Bronchial epithelial cell (primary cell): ENCODE measurements around the gene FGF7. TPM values are rescaled to one million over a fixed set of nuclear protein-coding genes. Genes with fewer than 3 reads are reported as not detected.

Experiments
- DNase-seq: peaks from one replicate; pipeline ENCODE4 v3.0.0-alpha.2; 2010; ENCODE audit warnings: low read depth
- FAIRE-seq: peaks from 2 replicates; lab custom pipeline; 2011; peaks lifted over from hg19 to GRCh38; lab: Jason Lieb, UNC
- H3K27me3 ChIP-seq: 2 replicates; pipeline ENCODE4 v1.5.1; 2011; ENCODE audit warnings: low read length; ENCODE audit not compliant: control insufficient read depth, insufficient read depth
- H3K36me3 ChIP-seq: 2 replicates; pipeline ENCODE4 v1.5.1; 2011; ENCODE audit warnings: low read length; ENCODE audit not compliant: control insufficient read depth, insufficient read depth
- H3K4me3 ChIP-seq: 2 replicates; pipeline ENCODE4 v1.5.1; 2011; ENCODE audit warnings: mild to moderate bottlenecking, low read depth, low read length, control low read depth
- total RNA-seq: library from RNA; depleted of rRNA; stranded (reverse); fragments of >200 nt; gene quantifications from 2 replicates; pipeline ENCODE4 v1.2.1, GENCODE V29; 2014
- TF ChIP-seq, protein P1 (sequence below): IDR thresholded peaks from 2 replicates; pipeline ENCODE4 v1.5.1; 2011; ENCODE audit warnings: mild to moderate bottlenecking, moderate library complexity, low read length, control low read depth, inconsistent platforms; ENCODE audit not compliant: insufficient read depth, severe bottlenecking

Gene FGF7, protein sequence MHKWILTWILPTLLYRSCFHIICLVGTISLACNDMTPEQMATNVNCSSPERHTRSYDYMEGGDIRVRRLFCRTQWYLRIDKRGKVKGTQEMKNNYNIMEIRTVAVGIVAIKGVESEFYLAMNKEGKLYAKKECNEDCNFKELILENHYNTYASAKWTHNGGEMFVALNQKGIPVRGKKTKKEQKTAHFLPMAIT
- 0.13 and 4.7 TPM in 2 replicates for total RNA-seq

DNA sequence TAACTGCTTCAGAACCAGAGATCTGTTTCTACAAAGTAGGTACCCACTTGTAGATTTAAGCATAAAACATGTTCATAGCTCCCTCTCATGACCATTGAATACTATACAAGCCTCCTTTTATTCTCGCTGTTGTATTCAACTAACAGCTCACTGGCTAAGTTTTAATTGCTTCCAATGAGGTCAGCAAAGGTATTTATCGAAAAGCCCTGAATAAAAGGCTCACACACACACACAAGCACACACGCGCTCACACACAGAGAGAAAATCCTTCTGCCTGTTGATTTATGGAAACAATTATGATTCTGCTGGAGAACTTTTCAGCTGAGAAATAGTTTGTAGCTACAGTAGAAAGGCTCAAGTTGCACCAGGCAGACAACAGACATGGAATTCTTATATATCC is at the start of gene FGF7:
Gene FGF7 (plus strand): TSS at position 222 of the 400 bp plus-strand sequence. CDS start 1,056 bp downstream, outside the sequence.
- Histone ChIP-seq H3K4me3 (no peak within 1 kb of the TSS), H3K36me3 (no peaks in the 10 kb centered on the region), H3K27me3 (no peaks in the 10 kb centered on the region)
- DNase-seq (no peak), FAIRE-seq (no peak)
- TF ChIP-seq, protein P1, sequence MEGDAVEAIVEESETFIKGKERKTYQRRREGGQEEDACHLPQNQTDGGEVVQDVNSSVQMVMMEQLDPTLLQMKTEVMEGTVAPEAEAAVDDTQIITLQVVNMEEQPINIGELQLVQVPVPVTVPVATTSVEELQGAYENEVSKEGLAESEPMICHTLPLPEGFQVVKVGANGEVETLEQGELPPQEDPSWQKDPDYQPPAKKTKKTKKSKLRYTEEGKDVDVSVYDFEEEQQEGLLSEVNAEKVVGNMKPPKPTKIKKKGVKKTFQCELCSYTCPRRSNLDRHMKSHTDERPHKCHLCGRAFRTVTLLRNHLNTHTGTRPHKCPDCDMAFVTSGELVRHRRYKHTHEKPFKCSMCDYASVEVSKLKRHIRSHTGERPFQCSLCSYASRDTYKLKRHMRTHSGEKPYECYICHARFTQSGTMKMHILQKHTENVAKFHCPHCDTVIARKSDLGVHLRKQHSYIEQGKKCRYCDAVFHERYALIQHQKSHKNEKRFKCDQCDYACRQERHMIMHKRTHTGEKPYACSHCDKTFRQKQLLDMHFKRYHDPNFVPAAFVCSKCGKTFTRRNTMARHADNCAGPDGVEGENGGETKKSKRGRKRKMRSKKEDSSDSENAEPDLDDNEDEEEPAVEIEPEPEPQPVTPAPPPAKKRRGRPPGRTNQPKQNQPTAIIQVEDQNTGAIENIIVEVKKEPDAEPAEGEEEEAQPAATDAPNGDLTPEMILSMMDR = no peak

DNA sequence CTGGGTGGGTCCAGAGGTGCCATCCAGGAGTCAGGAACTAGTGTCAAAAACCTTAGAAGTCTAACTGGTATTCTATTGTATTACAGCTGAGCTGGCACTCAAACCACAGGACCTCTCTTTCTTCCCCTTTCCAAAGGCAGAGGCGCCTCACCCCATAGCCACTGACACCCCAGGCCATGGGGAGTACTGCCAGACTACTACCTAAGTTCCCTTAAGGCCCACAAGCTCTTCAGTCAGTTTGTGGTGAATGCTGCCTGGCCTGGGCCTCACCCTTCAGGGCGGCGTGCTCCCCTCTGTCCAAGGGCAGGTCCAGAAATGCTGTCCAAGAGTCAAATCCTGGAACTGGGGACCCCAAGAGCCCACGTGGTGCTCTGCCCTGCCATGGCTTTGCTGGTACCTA is 43.0 kb upstream of the FGF7 start:
- Histone ChIP-seq H3K36me3 (no peaks in the 10 kb centered on the region), H3K4me3 (no peak overlapping the region), H3K27me3 (no peaks in the 10 kb centered on the region)
- DNase-seq (no peak), FAIRE-seq (no peak)
- TF ChIP-seq, protein P1 = no peak

DNA sequence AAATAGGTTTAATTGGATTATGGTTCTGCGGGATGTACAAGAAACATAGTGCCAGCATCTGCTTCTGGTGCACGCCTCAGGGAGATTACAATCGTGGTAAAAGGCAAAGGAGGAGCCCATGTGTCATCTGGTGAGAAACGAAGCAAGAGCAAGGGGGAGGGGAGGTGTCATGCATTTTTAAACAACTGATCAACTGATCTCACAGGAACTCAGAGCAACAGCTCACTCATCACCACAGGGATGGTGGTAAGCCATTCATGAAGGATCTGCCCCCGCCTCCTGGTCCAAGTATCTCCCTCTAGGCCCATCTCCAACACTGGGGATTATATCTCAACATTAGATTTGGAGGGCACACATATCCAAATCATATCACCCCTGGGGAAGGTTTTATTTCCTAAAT is 42.1 kb upstream of the FGF7 start:
- Histone ChIP-seq H3K27me3 (no peaks in the 10 kb centered on the region), H3K36me3 (no peaks in the 10 kb centered on the region), H3K4me3 (no peak overlapping the region)
- DNase-seq = no peak
- FAIRE-seq = no peak
- TF ChIP-seq, protein P1 = no peak

DNA sequence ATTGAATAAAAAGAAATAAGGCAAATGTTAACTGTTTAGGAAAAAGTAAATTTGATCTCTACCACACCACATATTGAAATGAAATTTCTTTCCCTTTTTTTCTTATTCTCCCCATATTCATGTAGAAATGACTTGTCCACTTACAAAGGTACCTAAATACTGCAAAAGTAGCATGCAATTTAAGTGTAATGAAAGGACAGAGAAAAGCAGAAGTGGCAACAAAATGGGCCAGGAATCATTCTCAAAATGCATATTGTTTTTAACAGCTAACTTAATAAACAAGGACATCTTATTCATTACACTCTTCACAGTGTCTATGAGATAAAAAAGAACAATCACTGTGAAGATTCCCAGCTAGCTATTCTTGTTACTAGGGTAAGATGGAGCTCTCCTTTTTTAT is 40.6 kb upstream of the FGF7 start:
- TF ChIP-seq, protein P1 = no peak
- FAIRE-seq (no peak), DNase-seq (no peak)
- no peaks in the 10 kb centered on the region for H3K36me3 ChIP-seq
- no peak overlapping the region for H3K4me3 ChIP-seq
- H3K27me3 ChIP-seq = no peaks in the 10 kb centered on the region

DNA sequence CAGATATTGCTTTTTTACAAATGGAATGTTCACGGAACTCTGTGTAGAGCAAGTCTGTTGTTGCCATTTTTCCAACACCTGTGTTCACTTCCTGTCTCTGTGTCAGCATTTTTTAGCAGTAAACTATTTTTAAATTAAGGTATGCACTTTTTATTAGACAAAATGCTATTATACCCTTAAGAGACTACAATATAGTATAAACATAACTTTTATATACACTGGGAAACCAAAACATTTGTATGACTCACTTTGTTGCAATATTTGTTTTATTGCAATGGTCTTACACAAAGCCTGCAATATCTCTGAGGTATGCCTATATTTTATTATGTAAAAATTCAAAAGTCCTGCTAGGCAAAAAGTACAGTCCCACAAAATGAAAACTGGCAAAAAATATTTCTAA is 39.8 kb upstream of the FGF7 start:
- DNase-seq (peak; percentile 61), FAIRE-seq (no peak)

More for the DNA sequence above, 39.8 kb upstream of the FGF7 start:
- H3K4me3 ChIP-seq = no peak overlapping the region
- no peaks in the 10 kb centered on the region for H3K27me3 ChIP-seq
- TF ChIP-seq, protein P1 = no peak
- no peaks in the 10 kb centered on the region for H3K36me3 ChIP-seq
